A673 (cell line): Measurements from ENCODE around the gene CACNA2D3.

Experiments
- EZH2 ChIP-seq: fragments of 200-600 bp; sonication (generic); IDR thresholded peaks from 2 replicates; pipeline ENCODE4 v1.6.1; 2017; ENCODE audit warnings: borderline replicate concordance, low read depth, mild to moderate bottlenecking, mixed read lengths, antibody characterized with exemption, low read length; ENCODE audit not compliant: poor library complexity, severe bottlenecking
- TF ChIP-seq, protein P1 (sequence below): fragments of 300-800, 200-600 bp; sonication (generic); conservative IDR thresholded peaks from 2 replicates; pipeline ENCODE4 v1.5.1; 2017; ENCODE audit warnings: low read depth, mild to moderate bottlenecking, antibody characterized with exemption, low read length, moderate library complexity, mixed read lengths

DNA sequence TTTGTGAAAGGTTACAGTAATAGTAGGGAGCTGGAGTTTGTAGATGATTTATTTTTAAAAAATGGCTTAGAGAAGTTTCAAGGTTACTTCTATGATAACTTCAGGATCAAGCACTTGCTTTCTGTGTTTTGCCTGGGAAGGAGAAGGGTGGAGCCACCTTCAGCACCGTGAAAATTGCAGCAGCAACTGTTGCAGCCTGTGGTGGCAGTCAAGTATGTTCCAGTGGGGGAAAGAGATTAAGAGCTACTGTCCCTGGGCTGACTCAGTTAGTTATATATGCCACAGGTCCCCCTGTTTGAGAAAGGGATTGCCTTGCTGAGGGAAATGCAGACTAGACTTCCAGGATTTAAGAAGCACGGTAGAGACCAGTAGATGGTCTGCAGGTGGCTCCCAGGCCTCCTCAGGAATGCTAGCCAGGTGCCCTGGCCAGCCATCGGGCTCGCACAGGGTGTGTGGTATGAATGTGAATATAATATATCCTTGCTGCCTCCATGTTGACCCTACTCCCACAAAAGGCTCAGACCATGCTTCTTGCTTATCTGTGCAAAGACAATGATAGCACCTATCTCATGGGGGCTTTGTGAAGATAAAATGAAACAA lies 389.5 kb downstream of the CACNA2D3 start:
- TF ChIP-seq, protein P1, sequence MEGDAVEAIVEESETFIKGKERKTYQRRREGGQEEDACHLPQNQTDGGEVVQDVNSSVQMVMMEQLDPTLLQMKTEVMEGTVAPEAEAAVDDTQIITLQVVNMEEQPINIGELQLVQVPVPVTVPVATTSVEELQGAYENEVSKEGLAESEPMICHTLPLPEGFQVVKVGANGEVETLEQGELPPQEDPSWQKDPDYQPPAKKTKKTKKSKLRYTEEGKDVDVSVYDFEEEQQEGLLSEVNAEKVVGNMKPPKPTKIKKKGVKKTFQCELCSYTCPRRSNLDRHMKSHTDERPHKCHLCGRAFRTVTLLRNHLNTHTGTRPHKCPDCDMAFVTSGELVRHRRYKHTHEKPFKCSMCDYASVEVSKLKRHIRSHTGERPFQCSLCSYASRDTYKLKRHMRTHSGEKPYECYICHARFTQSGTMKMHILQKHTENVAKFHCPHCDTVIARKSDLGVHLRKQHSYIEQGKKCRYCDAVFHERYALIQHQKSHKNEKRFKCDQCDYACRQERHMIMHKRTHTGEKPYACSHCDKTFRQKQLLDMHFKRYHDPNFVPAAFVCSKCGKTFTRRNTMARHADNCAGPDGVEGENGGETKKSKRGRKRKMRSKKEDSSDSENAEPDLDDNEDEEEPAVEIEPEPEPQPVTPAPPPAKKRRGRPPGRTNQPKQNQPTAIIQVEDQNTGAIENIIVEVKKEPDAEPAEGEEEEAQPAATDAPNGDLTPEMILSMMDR: no peak
- no peak for TF ChIP-seq EZH2
